ENCODE results near the gene DPM3.

The DPM3 gene

GRCh38 chr1:155127105-155127966 lies 13.0 kb downstream of the DPM3 start, which contains the start of gene EFNA1 (continued):
- TF ChIP-seq PRDM6 (tag by site-specific recombination; IDR thresholded peaks at IDR 0.05) (0 out of 2 replicates have a peak, but pooled peaks have one; percentile 23), SP7 (tag by site-specific recombination; IDR thresholded peaks at IDR 0.05) (peak; percentile 76), ZNF211 (tag by site-specific recombination; IDR thresholded peaks at IDR 0.05; ENCODE audit: low read depth) (no peak), ZNF792 (tag by site-specific recombination; IDR thresholded peaks at IDR 0.05) (no peak), ZNF548 (tag by site-specific recombination; IDR thresholded peaks at IDR 0.05) (no peak), ZNF138 (tag by site-specific recombination; IDR thresholded peaks at IDR 0.05; ENCODE audit: borderline replicate concordance) (no peak), ZNF335 (tag by site-specific recombination; conservative IDR thresholded peaks at IDR 0.05) (peak; percentile 13), ZNF677 (tag by site-specific recombination; IDR thresholded peaks at IDR 0.05) (no peak), ZNF596 (tag by site-specific recombination; IDR thresholded peaks at IDR 0.05) (0 out of 2 replicates have a peak, but pooled peaks have one; percentile 16), ZNF148 (tag by site-specific recombination; IDR thresholded peaks at IDR 0.05; ENCODE audit: borderline replicate concordance) (no peak), KLF7 (tag by site-specific recombination; IDR thresholded peaks at IDR 0.05; ENCODE audit: borderline replicate concordance) (peak; percentile 69), ZNF48 (tag by site-specific recombination; IDR thresholded peaks at IDR 0.05) (no peak), KLF10 (tag by site-specific recombination; IDR thresholded peaks at IDR 0.05) (peak; percentile 9; the same call in 1 of the 2 replicates), KLF17 (tag by site-specific recombination; IDR thresholded peaks at IDR 0.05) (peak; percentile 98), ZNF785 (tag by site-specific recombination; IDR thresholded peaks at IDR 0.05) (no peak; the same call in none of the 2 replicates), ZNF292 (tag by site-specific recombination; IDR thresholded peaks at IDR 0.05; ENCODE audit: borderline replicate concordance, low read depth) (no peak), ZNF658 (tag by site-specific recombination; IDR thresholded peaks at IDR 0.05) (no peak), ZNF777 (tag by site-specific recombination; IDR thresholded peaks at IDR 0.05; ENCODE audit: borderline replicate concordance) (no peak)
- TF ChIP-seq, protein P1, sequence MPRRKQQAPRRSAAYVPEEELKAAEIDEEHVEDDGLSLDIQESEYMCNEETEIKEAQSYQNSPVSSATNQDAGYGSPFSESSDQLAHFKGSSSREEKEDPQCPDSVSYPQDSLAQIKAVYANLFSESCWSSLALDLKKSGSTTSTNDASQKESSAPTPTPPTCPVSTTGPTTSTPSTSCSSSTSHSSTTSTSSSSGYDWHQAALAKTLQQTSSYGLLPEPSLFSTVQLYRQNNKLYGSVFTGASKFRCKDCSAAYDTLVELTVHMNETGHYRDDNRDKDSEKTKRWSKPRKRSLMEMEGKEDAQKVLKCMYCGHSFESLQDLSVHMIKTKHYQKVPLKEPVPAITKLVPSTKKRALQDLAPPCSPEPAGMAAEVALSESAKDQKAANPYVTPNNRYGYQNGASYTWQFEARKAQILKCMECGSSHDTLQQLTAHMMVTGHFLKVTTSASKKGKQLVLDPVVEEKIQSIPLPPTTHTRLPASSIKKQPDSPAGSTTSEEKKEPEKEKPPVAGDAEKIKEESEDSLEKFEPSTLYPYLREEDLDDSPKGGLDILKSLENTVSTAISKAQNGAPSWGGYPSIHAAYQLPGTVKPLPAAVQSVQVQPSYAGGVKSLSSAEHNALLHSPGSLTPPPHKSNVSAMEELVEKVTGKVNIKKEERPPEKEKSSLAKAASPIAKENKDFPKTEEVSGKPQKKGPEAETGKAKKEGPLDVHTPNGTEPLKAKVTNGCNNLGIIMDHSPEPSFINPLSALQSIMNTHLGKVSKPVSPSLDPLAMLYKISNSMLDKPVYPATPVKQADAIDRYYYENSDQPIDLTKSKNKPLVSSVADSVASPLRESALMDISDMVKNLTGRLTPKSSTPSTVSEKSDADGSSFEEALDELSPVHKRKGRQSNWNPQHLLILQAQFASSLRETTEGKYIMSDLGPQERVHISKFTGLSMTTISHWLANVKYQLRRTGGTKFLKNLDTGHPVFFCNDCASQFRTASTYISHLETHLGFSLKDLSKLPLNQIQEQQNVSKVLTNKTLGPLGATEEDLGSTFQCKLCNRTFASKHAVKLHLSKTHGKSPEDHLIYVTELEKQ (tag by site-specific recombination; IDR thresholded peaks at IDR 0.05; ENCODE audit: borderline replicate concordance): peak; percentile 92; the same call in 1 of the 2 replicates
